CD4-positive, alpha-beta T cell treated with Interleukin-4 for 1 hour (primary cell): ENCODE measurements around the gene SLC6A7.

Experiments used
- DNase-seq, 2 donors: peaks; one replicate each; pipeline ENCODE4 v3.0.0-alpha.2; 2020 to 2022

Gene SLC6A7

GRCh38 chr5:150196514-150196913, 6.7 kb downstream of the SLC6A7 start:
- no peak for DNase-seq

GRCh38 chr5:150196986-150197385, 7.1 kb downstream of the SLC6A7 start:
- DNase-seq = no peak

- DNase-seq = no peak
Measured at GRCh38 chr5:150197476-150197875, 7.6 kb downstream of the SLC6A7 start.

GRCh38 chr5:150202501-150202900, 12.6 kb downstream of the SLC6A7 start:
- DNase-seq = no peak

- DNase-seq = no peak
Measured at GRCh38 chr5:150203832-150204589, 14.1 kb downstream of the SLC6A7 start.

GRCh38 chr5:150204590-150204960, 14.7 kb downstream of the SLC6A7 start:
- no peak for DNase-seq

GRCh38 chr5:150206098-150206778, 16.4 kb downstream of the SLC6A7 start:
- DNase-seq = no peak

- DNase-seq = no peak
Measured at GRCh38 chr5:150206779-150207115, 16.9 kb downstream of the SLC6A7 start.

- no peak for DNase-seq
Measured at GRCh38 chr5:150208187-150209098, 18.6 kb downstream of the SLC6A7 start.

GRCh38 chr5:150209099-150209635, 19.3 kb downstream of the SLC6A7 start:
- peak; percentile 24 to 40 for DNase-seq

GRCh38 chr5:150210644-150211043, 20.8 kb downstream of the SLC6A7 start:
- DNase-seq = no peak

GRCh38 chr5:150211156-150212030, 21.5 kb downstream of the SLC6A7 start:
- no peak for DNase-seq

GRCh38 chr5:150213530-150213929, 23.7 kb downstream of the SLC6A7 start:
- no peak for DNase-seq

- DNase-seq = no peak
Measured at GRCh38 chr5:150214289-150214688, 24.4 kb downstream of the SLC6A7 start.

- DNase-seq = no peak
Measured at GRCh38 chr5:150215979-150216944, 26.4 kb downstream of the SLC6A7 start.

GRCh38 chr5:150217038-150217437, 27.2 kb downstream of the SLC6A7 start:
- no peak for DNase-seq

- peak; percentile 77 to 81 for DNase-seq
Measured at GRCh38 chr5:150217873-150218692, 28.2 kb downstream of the SLC6A7 start.

GRCh38 chr5:150218693-150219035, 28.8 kb downstream of the SLC6A7 start:
- DNase-seq = no peak

GRCh38 chr5:150219142-150219541, 29.3 kb downstream of the SLC6A7 start:
- DNase-seq = no peak

GRCh38 chr5:150219861-150220260, 30.0 kb downstream of the SLC6A7 start:
- DNase-seq = no peak
